ENCODE measurements around the gene PHOSPHO1. TPM values are rescaled to one million over a fixed set of nuclear protein-coding genes. Genes with fewer than 3 reads are reported as not detected.

The PHOSPHO1 gene
- total RNA-seq, 1 donor from 2014 or later: not detected

GRCh38 chr17:49198211-49198610 is 32.4 kb downstream of the PHOSPHO1 start:
- H3K27ac Mint-ChIP-seq (ENCODE audit: unreplicated experiment): no peak overlapping the region
- H3K4me1 Mint-ChIP-seq (ENCODE audit: unreplicated experiment): peaks cover 15% of the 10 kb centered on the region
- no peak for TF ChIP-seq CTCF (IDR thresholded peaks at IDR 0.05; ENCODE audit: unreplicated experiment)
- H3K27me3 Mint-ChIP-seq (ENCODE audit: unreplicated experiment): peaks cover 4% of the 10 kb centered on the region
- H3K4me3 Mint-ChIP-seq (ENCODE audit: unreplicated experiment): no peak overlapping the region
- H3K36me3 Mint-ChIP-seq (ENCODE audit: low read depth, unreplicated experiment): peaks cover 7% of the 10 kb centered on the region
- H3K9me3 Mint-ChIP-seq (ENCODE audit: unreplicated experiment): no peaks in the 10 kb centered on the region
- DNase-seq (ENCODE audit: low spot score): no peak

GRCh38 chr17:49197346-49197998 is 33.1 kb downstream of the PHOSPHO1 start:
- no peaks in the 10 kb centered on the region for H3K9me3 Mint-ChIP-seq (ENCODE audit: unreplicated experiment)
- peaks cover 10% of the 10 kb centered on the region for H3K36me3 Mint-ChIP-seq (ENCODE audit: low read depth, unreplicated experiment)
- peaks cover 9% of the 10 kb centered on the region for H3K27me3 Mint-ChIP-seq (ENCODE audit: unreplicated experiment)
- TF ChIP-seq CTCF (IDR thresholded peaks at IDR 0.05; ENCODE audit: unreplicated experiment): no peak
- DNase-seq (ENCODE audit: low spot score): no peak
- H3K27ac Mint-ChIP-seq (ENCODE audit: unreplicated experiment): no peak overlapping the region
- H3K4me1 Mint-ChIP-seq (ENCODE audit: unreplicated experiment): peaks cover 18% of the 10 kb centered on the region
- H3K4me3 Mint-ChIP-seq (ENCODE audit: unreplicated experiment): no peak overlapping the region

- Mint-ChIP-seq H3K36me3 (ENCODE audit: low read depth, unreplicated experiment) (peaks cover 7% of the 10 kb centered on the region), H3K4me3 (ENCODE audit: unreplicated experiment) (no peak overlapping the region), H3K4me1 (ENCODE audit: unreplicated experiment) (peaks cover 15% of the 10 kb centered on the region), H3K9me3 (ENCODE audit: unreplicated experiment) (no peaks in the 10 kb centered on the region), H3K27me3 (ENCODE audit: unreplicated experiment) (peaks cover 15% of the 10 kb centered on the region), H3K27ac (ENCODE audit: unreplicated experiment) (no peak overlapping the region)
- TF ChIP-seq CTCF (IDR thresholded peaks at IDR 0.05; ENCODE audit: unreplicated experiment): no peak
- no peak for DNase-seq (ENCODE audit: low spot score)
Observed at GRCh38 chr17:49196520-49196919, 34.1 kb downstream of the PHOSPHO1 start.

GRCh38 chr17:49195751-49196150 is 34.8 kb downstream of the PHOSPHO1 start:
- no peaks in the 10 kb centered on the region for H3K9me3 Mint-ChIP-seq (ENCODE audit: unreplicated experiment)
- DNase-seq (ENCODE audit: low spot score): no peak
- H3K4me1 Mint-ChIP-seq (ENCODE audit: unreplicated experiment): peaks cover 16% of the 10 kb centered on the region
- no peak overlapping the region for H3K4me3 Mint-ChIP-seq (ENCODE audit: unreplicated experiment)
- no peak for TF ChIP-seq CTCF (IDR thresholded peaks at IDR 0.05; ENCODE audit: unreplicated experiment)
- H3K36me3 Mint-ChIP-seq (ENCODE audit: low read depth, unreplicated experiment): peaks cover 9% of the 10 kb centered on the region
- peaks cover 16% of the 10 kb centered on the region for H3K27me3 Mint-ChIP-seq (ENCODE audit: unreplicated experiment)
- no peak overlapping the region for H3K27ac Mint-ChIP-seq (ENCODE audit: unreplicated experiment)

- Mint-ChIP-seq H3K4me1 (ENCODE audit: unreplicated experiment) (peaks cover 16% of the 10 kb centered on the region), H3K4me3 (ENCODE audit: unreplicated experiment) (peak overlapping the region; percentile 54), H3K27me3 (ENCODE audit: unreplicated experiment) (peaks cover 15% of the 10 kb centered on the region), H3K9me3 (ENCODE audit: unreplicated experiment) (no peaks in the 10 kb centered on the region), H3K36me3 (ENCODE audit: low read depth, unreplicated experiment) (peaks cover 9% of the 10 kb centered on the region), H3K27ac (ENCODE audit: unreplicated experiment) (peak overlapping the region; percentile 91)
- TF ChIP-seq CTCF (IDR thresholded peaks at IDR 0.05; ENCODE audit: unreplicated experiment): no peak
- no peak for DNase-seq (ENCODE audit: low spot score)
Observed at GRCh38 chr17:49194297-49194607, 36.3 kb downstream of the PHOSPHO1 start.

Data from endothelial cell (in vitro differentiated cells).